HCT116 (cell line): Measurements from ENCODE around the gene SLC28A3. TPM values are rescaled to one million over a fixed set of nuclear protein-coding genes. Genes with fewer than 3 reads are reported as not detected.

ENCODE experiments used
- ATAC-seq: fragments of 200-7000 bp; cut with Tn5 transposase; 2 replicates; pipeline ENCODE4 v1.9.1; 2020; ENCODE audit warnings: mild to moderate bottlenecking, moderate library complexity
- BruUV-seq: library from RNA; stranded (reverse); fragments of 400-500 nt; replicated peaks from 2 replicates; lab custom pipeline; 2021; lab: Mats Ljungman, UMichigan
- CTCF ChIA-PET: fragments of 300-600 bp; sonication (Branson Sonifier 250); formaldehyde crosslinking; loops from one replicate; lab custom pipeline; 2021; ENCODE audit warnings: antibody characterized with exemption; lab: Charles Lee
- POLR2A ChIA-PET: fragments of 300-600, 350-600 bp; sonication (Branson Sonifier 250); formaldehyde crosslinking; loops from one replicate; lab custom pipeline; 2021; ENCODE audit warnings: antibody characterized with exemption; lab: Charles Lee
- RAD21 ChIA-PET, 2 experiments: fragments of 300-600 bp; sonication (Branson Sonifier 250); formaldehyde crosslinking; loops; one replicate each; lab custom pipeline; 2023; ENCODE audit warnings: low total read pairs in 2 of 2; ENCODE audit not compliant: uncharacterized antibody in 2 of 2, unreplicated experiment in 2 of 2, low non-redundant PET in 1 of 2; lab: Charles Lee
- DNase-seq: peaks from one replicate; pipeline ENCODE4 v3.0.0-alpha.2; 2010; ENCODE audit warnings: low read depth, low spot score
- H2AFZ ChIP-seq: fragments of 200-600 bp; shearing (Covaris generic), sonication (generic); 2 replicates; pipeline ENCODE4 v1.6.1; 2017; ENCODE audit warnings: low read depth, mixed run types, mixed read lengths, antibody characterized with exemption, low read length; ENCODE audit not compliant: poor library complexity, severe bottlenecking
- H3K27ac ChIP-seq: 2 replicates; pipeline ENCODE4 v1.5.1; 2012; ENCODE audit warnings: low read depth, low read length
- H3K27me3 ChIP-seq: fragments of 200-600 bp; sonication (generic); 2 replicates; pipeline ENCODE4 v1.6.1; 2016; ENCODE audit warnings: mixed run types, low read length, mixed read lengths; ENCODE audit not compliant: insufficient read depth
- H3K36me3 ChIP-seq, 2 experiments: fragments of 200-500 bp in 1 of 2; fragments of 200-600 bp in 1 of 2; sonication (Bioruptor generic) in 1 of 2; sonication (generic) in 1 of 2; 2 replicates each; pipeline versions ENCODE4 v1.5.1 to v1.6.1; 2014 to 2016; ENCODE audit warnings: low read length in 2 of 2, inconsistent platforms in 1 of 2, mixed read lengths in 1 of 2, mixed run types in 1 of 2; ENCODE audit not compliant: insufficient read depth in 2 of 2, control insufficient read depth in 1 of 2
- H3K4me1 ChIP-seq, 2 experiments: fragments of 200-600 bp in 1 of 2; sonication (generic) in 1 of 2; 2 replicates each; pipeline versions ENCODE4 v1.5.1 to v1.6.1; 2012 to 2017; ENCODE audit warnings: low read length in 2 of 2, inconsistent platforms in 1 of 2, mild to moderate bottlenecking in 1 of 2, mixed read lengths in 1 of 2, mixed run types in 1 of 2, moderate library complexity in 1 of 2; ENCODE audit not compliant: insufficient read depth in 2 of 2, control insufficient read depth in 1 of 2
- H3K4me2 ChIP-seq: fragments of 200-600 bp; sonication (generic); 2 replicates; pipeline ENCODE4 v1.6.1; 2017; ENCODE audit warnings: mixed run types, low read length, mixed read lengths
- H3K4me3 ChIP-seq, 2 experiments: fragments of 200-600 bp in 1 of 2; sonication (generic) in 1 of 2; replicated peaks in 1 of 2; 2 replicates each; pipeline ENCODE4 v1.5.1; 2011 to 2016; ENCODE audit warnings: low read length in 2 of 2, control low read depth in 1 of 2, low read depth in 1 of 2, mild to moderate bottlenecking in 1 of 2, mixed read lengths in 1 of 2, mixed run types in 1 of 2
- H3K79me2 ChIP-seq: fragments of 200-600 bp; sonication (generic); 2 replicates; pipeline ENCODE4 v1.6.1; 2017; ENCODE audit warnings: mild to moderate bottlenecking, mixed run types, low read length, moderate library complexity, mixed read lengths; ENCODE audit not compliant: insufficient read depth
- H3K9ac ChIP-seq: fragments of 200-600 bp; sonication (generic); 2 replicates; pipeline ENCODE4 v1.6.1; 2016; ENCODE audit warnings: low read length, mixed read lengths
- H3K9me2 ChIP-seq: fragments of 200-600 bp; sonication (generic), shearing (Covaris generic); 2 replicates; pipeline ENCODE4 v1.6.1; 2017; ENCODE audit warnings: mixed run types, mild to moderate bottlenecking, moderate library complexity; ENCODE audit not compliant: insufficient read depth
- H3K9me3 ChIP-seq, 2 experiments: fragments of 200-500 bp in 1 of 2; fragments of 200-600 bp in 1 of 2; sonication (Bioruptor generic) in 1 of 2; sonication (generic) in 1 of 2; 2 replicates each; pipeline ENCODE4 v1.6.1; 2014 to 2017; ENCODE audit warnings: low read length in 2 of 2, mixed read lengths in 2 of 2, inconsistent platforms in 1 of 2, low read depth in 1 of 2, mild to moderate bottlenecking in 1 of 2, mixed run types in 1 of 2, moderate library complexity in 1 of 2; ENCODE audit not compliant: control insufficient read depth in 1 of 2, insufficient read depth in 1 of 2
- H4K20me1 ChIP-seq: fragments of 200-600 bp; sonication (generic), shearing (Covaris generic); 2 replicates; pipeline ENCODE4 v1.6.1; 2017; ENCODE audit warnings: mixed run types, mild to moderate bottlenecking, moderate library complexity; ENCODE audit not compliant: insufficient read depth
- CBX3 ChIP-seq: IDR thresholded peaks from 2 replicates; pipeline ENCODE4 v1.6.1; 2012; ENCODE audit warnings: low read depth
- CEBPB ChIP-seq: IDR thresholded peaks from 2 replicates; pipeline ENCODE4 v1.6.1; 2012; ENCODE audit warnings: low read depth
- ELF1 ChIP-seq: IDR thresholded peaks from 2 replicates; pipeline ENCODE4 v1.6.1; 2012; ENCODE audit warnings: low read depth, borderline replicate concordance
- EZH2 ChIP-seq: fragments of 200-600 bp; sonication (generic); IDR thresholded peaks from 2 replicates; pipeline ENCODE4 v1.6.1; 2017; ENCODE audit warnings: antibody characterized with exemption, mixed run types
- EZH2phosphoT487 ChIP-seq: fragments of 200-600 bp; IDR thresholded peaks from 2 replicates; pipeline ENCODE4 v1.6.1; 2018; ENCODE audit warnings: antibody characterized with exemption, borderline replicate concordance
- FOSL1 ChIP-seq: IDR thresholded peaks from 2 replicates; pipeline ENCODE4 v1.6.1; 2012; ENCODE audit warnings: low read depth
- JUND ChIP-seq: IDR thresholded peaks from 2 replicates; pipeline ENCODE4 v1.6.1; 2012
- MAX ChIP-seq: IDR thresholded peaks from 2 replicates; pipeline ENCODE4 v1.6.1; 2012
- POLR2A ChIP-seq: IDR thresholded peaks from 2 replicates; pipeline ENCODE4 v1.7.0; 2011; ENCODE audit warnings: borderline replicate concordance; ENCODE audit not compliant: insufficient read depth, insufficient read length; ENCODE audit errors: extremely low read depth
- RAD21 ChIP-seq: IDR thresholded peaks from 2 replicates; pipeline ENCODE4 v1.6.1; 2012; ENCODE audit warnings: low read depth, mild to moderate bottlenecking
- REST ChIP-seq: IDR thresholded peaks from 2 replicates; pipeline ENCODE4 v1.6.1; 2012; ENCODE audit warnings: low read depth
- SIN3A ChIP-seq: IDR thresholded peaks from 2 replicates; pipeline ENCODE4 v1.6.1; 2012; ENCODE audit warnings: low read depth
- SRF ChIP-seq: IDR thresholded peaks from 2 replicates; pipeline ENCODE4 v1.6.1; 2012; ENCODE audit warnings: low read depth
- TCF7L2 ChIP-seq: IDR thresholded peaks from 2 replicates; pipeline ENCODE4 v1.7.0; 2011; ENCODE audit warnings: borderline replicate concordance, inconsistent platforms; ENCODE audit not compliant: insufficient read depth, insufficient read length; ENCODE audit errors: extremely low read depth
- YY1 ChIP-seq: IDR thresholded peaks from 2 replicates; pipeline ENCODE4 v1.6.1; 2011; ENCODE audit warnings: low read length, low read depth, moderate library complexity, mild to moderate bottlenecking; ENCODE audit not compliant: insufficient replicate concordance; ENCODE audit errors: extremely low read depth
- ZBTB33 ChIP-seq: IDR thresholded peaks from 2 replicates; pipeline ENCODE4 v1.6.1; 2011; ENCODE audit warnings: mild to moderate bottlenecking, low read length, moderate library complexity; ENCODE audit not compliant: insufficient replicate concordance; ENCODE audit errors: extremely low read depth
- ZNF274 ChIP-seq: fragments of 200-500 bp; sonication (Bioruptor generic); IDR thresholded peaks from 2 replicates; pipeline ENCODE4 v1.6.1; 2014; ENCODE audit warnings: mild to moderate bottlenecking, low read depth, low read length, inconsistent platforms
- intact Hi-C: fragments of 100-400 bp; cut with micrococcal nuclease; formaldehyde crosslinking; loops from 2 replicates; pipeline ENCODE4 v1.10.0; 2022
- total RNA-seq: library from RNA; stranded (reverse); gene quantifications from one replicate; pipeline ENCODE4 v1.2.1, GENCODE V29; 2021; ENCODE audit not compliant: unreplicated experiment

SLC28A3 gene
- total RNA-seq, 1 experiment from 2014 or later, result not detected

- no peaks in the 10 kb centered on the region for H4K20me1 ChIP-seq
- RAD21 ChIA-PET, result no interaction called here
- intact Hi-C loops, result no loop called here
- H3K9me3 ChIP-seq, result no peaks in the 10 kb centered on the region
- no peak for TF ChIP-seq CBX3
- TF ChIP-seq EZH2phosphoT487, result no peak
- TF ChIP-seq JUND, result no peak
- no peak for TF ChIP-seq FOSL1
- TF ChIP-seq POLR2A, result no peak
- no peak for TF ChIP-seq YY1
- TF ChIP-seq ZBTB33, result no peak
- no peak for TF ChIP-seq ZNF274
- TF ChIP-seq TCF7L2, result no peak
- no peak for TF ChIP-seq SRF
- no peak for TF ChIP-seq SIN3A
- no peak for TF ChIP-seq MAX
- no peak for TF ChIP-seq RAD21
- no peak for TF ChIP-seq CEBPB
- TF ChIP-seq REST, result no peak
- TF ChIP-seq EZH2, result no peak
- no peak for TF ChIP-seq ELF1
- H3K4me1 ChIP-seq, result no peaks in the 10 kb centered on the region
- CTCF ChIA-PET, result no interaction called here
- no peak overlapping the region for H3K4me2 ChIP-seq
- H2AFZ ChIP-seq, result no peak overlapping the region
- no peak overlapping the region for H3K4me3 ChIP-seq
- ATAC-seq (no peak), DNase-seq (no peak)
- H3K9ac ChIP-seq, result no peak overlapping the region
- no peaks in the 10 kb centered on the region for H3K27me3 ChIP-seq
- POLR2A ChIA-PET, result no interaction called here
- no peak overlapping the region for H3K27ac ChIP-seq
- no peaks in the 10 kb centered on the region for H3K9me2 ChIP-seq
- H3K79me2 ChIP-seq, result no peaks in the 10 kb centered on the region
- no peaks in the 10 kb centered on the region for H3K36me3 ChIP-seq
- no TSS peak for BruUV-seq
These were observed 42.2 kb upstream of the SLC28A3 start for GRCh38 chr9:84382720-84383119.
